CD1c-positive myeloid dendritic cell (primary cell): ENCODE measurements around the gene MYMK.

Source experiments
- DNase-seq: peaks from one replicate; pipeline ENCODE4 v3.0.0-alpha.2; 2016; ENCODE audit errors: extremely low spot score

MYMK gene

GRCh38 chr9:133558191-133559126, 33.7 kb upstream of the MYMK start:
- peak; percentile 82 for DNase-seq

DNA sequence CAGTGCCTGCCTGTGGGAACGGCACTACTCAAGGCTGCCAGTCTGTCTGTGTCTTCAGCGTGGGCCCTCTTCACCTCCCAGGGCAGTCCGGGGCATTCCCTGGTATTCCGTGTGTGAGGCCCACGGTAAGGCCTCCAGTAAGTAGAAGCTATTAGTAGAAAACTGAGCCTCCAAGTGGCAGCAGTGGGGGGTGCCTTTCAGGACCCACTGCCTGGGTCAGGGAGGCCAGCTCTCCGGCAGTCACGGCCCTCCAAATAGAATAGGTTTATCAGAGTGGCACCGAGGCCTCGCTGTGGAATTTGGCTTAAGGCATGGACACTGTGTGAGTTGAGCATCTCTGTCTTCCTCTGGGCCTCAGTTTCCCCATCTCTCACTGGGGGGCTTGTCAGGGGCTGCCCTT, 32.8 kb upstream of the MYMK start:
- DNase-seq = no peak

DNA sequence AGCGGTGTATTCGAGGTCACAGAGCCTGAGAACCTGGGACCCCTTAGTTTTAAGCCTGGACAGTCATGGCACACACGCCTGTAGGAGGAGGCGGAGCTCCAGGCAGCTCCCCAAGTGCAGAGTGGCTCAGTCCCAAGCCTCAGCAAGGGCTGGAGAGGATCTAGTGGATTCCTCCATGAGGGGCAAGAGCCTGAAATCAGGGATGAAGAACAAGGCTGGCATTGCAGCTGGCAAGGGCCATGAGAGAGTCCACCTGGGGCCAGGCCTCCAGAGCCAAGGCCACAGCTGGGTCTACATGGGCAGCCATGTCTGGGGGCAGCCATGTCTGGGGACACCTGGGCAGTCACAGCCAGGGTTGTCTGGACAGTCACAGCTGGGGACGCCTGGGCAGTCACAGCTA, 31.6 kb upstream of the MYMK start:
- DNase-seq = no peak

GRCh38 chr9:133554729-133555128, 30.0 kb upstream of the MYMK start:
- DNase-seq = no peak

DNA sequence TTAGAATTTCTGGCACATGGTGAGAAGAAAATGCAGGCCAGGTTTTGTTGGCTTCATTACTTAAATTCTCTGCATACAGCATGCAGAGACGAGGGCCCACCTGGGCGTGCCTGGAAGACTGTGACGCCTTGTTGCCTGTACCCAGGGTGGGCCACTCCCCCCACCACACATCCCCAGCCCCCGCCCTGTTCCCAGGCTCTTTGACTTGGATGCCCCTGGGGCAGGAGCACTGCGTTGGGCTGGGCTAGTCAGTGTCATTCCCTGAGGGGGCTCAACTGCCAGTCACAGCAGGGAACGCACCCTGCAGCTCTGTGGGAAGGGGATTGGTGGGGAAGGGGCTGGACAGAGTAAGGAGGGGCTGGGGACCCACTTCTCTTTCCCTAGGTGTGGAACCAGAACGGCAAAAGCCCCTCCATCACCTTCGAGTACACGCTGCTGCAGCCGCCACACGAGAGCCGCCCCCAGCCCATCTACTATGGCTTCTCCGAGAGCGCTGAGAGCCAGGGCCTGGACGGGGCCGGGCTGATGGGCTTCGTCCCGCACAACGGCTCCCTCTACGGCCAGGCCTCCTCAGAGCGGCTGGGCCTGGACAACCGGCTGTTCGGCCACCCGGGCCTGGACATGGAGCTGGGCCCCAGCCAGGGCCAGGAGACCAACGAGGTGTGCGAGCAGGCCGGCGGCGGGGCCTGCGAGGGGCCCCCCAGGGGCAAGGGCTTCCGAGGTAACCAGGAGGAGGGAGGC, 29.4 kb upstream of the MYMK start:
- DNase-seq = no peak

- no peak for DNase-seq
Measured at GRCh38 chr9:133553123-133553522, 28.4 kb upstream of the MYMK start.

DNA sequence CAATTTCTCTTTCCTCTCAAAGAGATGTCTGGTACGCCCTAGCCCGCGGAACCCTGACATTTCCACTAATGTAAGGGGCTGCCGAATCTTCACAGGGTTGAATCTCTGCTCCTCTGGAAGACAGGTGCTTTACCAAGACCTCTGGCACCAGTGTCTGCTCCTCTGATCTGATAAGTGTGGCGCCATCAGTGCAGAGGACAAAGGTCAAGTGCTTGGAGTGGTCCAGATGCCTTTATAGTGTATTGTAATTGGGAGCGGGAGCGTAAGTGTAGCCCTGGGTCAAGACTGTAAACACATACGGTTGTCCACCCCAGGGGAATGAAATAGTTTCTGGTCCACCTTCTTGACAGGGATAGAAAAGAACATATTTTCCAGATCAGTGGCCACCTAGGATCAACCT, 27.5 kb upstream of the MYMK start:
- DNase-seq = no peak

DNA sequence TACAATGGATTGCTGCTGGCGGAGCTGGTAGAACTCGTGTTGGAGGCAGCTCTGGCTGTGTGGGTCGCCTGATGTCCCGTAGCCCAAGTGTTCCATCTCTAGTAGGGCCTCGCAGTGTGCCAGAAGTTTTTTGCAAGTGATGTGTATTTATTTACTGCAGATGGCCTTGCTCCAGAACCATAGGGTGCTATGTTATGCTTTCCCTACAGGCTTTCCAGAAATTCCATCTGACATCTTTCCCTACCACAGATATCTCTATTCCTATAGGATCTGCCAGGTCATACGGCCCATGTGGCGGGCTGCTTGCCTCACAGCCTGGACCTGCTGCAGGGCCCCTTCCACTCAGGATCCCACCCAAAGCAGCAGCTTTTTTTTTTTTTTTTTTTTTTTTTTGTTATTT, 26.7 kb upstream of the MYMK start:
- DNase-seq = no peak

DNA sequence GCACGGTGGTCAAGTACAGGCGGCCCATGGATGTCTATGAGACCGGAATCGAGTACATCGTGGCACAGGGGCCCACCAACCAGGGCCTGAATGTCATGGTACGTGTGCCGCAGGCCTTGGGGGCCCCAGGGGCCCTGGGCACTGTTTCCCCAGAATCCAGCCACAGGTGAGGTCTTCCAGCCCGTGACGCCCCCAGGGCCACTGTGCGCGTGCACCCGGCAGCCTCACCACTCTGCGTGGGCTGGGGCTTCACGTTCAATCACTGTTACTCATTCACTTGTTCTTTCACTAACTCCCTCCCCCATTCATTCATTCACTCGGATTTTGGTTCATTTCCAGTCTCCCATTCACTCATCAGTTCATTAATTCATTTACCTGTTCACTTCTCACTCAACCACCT, 22.4 kb upstream of the MYMK start:
- no peak for DNase-seq

- DNase-seq = no peak
Measured at GRCh38 chr9:133546287-133546680, 21.5 kb upstream of the MYMK start.

DNA sequence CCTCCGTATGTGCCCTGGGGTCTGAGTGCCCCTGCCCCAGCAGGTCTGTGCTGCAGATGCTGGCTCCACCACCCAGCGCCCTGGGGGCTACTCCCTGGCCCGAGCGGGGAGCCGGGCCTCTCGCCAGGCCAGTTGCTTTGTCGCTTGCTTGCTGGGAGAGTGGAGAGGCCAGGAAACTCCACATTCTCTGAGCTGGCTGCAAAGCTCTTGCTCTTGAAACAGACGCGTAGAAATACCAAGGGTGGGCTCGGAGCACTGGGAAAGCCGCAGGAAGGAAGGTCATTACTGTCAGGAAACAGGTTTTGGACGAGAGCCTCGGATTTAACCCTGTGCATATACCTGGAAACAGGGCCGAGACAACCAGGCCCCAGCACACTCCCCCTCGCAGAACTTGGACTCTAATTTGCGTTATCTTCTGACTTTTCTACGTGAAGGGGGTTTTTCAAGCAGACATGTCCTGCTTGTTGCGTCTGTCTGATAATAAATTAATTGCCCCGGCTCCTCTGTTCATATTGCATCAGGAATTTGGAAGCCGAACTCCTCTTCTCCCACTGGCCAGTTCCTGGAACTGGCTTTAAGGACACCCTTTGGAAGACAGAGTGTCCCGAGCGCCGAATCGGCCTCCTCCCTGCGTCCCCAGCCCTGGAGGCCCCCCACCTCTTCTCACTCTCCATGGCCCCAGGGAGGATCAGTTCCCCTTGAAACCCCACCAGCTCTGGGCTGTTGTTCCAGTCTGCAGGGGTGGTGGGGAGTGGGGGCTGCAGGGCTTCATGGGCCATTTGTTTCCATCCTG, 20.9 kb upstream of the MYMK start:
- no peak for DNase-seq

DNA sequence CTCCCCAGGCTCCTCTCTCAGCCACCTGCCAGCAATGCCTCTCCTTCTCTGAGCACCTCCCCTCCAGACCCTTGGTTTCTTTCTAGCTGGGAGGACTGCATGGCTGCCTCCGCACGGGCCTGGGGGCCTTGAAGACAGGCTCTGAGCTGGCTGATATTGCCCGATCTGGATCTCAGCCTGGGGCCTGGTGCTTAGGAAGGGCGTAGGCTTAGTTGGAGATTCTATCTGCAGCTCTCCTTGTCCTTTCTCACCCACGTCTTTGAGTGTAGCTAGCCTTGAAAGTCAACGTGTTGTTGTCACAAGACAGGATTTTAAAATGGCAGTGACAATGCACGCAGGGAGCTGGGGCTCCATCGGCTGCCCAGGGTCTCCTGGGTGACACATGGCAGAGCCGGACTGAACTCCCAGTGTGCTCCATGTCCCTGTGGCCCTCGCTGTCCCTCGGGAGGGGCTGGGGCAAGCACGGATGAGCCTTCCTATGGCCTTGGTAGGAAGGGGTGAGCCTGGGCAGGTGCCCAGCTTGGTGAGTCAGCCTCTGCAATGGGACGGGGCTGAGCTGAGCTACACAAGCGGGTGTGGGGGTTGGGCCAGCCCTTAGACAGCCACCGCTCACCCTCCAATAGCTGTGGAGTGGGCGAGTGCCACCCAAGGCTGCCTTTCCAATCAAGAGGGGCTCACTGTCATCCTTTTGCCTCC, 19.2 kb upstream of the MYMK start:
- DNase-seq = no peak

DNA sequence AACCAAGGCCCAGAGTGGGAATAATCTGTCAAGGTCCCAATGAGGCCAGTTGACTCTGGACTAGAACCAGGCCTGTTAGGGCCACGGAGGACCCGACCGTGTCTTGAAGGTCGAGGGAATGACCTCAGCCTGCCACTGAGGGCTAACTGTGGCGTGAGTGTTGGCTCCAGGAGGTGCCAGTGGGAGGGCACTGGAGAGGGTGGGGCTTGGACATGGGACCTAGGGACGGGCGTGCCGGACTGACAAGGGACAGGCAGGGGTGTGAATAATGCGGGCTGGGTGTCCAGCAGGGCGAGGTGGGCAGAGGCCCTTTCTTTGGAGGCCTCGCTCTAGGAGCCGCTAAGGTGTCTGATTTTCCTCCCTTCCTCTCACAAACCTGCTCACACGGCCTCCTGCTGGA, 17.2 kb upstream of the MYMK start:
- DNase-seq = no peak

- no peak for DNase-seq
Measured at GRCh38 chr9:133540698-133541025, 15.9 kb upstream of the MYMK start.

- DNase-seq = peak; percentile 59
Measured at GRCh38 chr9:133539991-133540697, 15.4 kb upstream of the MYMK start.

GRCh38 chr9:133538851-133539833, 14.4 kb upstream of the MYMK start:
- peak; percentile 59 for DNase-seq

GRCh38 chr9:133538176-133538575, 13.4 kb upstream of the MYMK start:
- no peak for DNase-seq

DNA sequence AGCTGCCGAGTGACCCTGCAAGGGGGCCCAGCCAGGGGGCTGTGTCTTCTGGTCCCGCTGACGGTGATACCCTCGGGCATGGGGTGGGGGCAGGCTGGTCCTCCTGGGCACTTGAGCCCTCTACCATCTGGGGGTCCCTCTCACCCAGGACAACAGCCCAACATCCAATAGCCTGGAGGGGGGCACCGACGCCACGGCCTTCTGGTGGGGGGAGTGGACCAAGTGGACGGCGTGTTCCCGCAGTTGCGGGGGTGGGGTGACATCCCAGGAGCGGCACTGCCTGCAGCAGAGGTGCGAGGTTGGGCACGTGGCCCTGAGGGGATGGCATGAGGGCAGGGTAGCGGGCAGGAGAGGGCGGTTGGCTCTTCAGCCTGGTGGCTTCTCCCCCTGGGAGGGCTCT, 12.5 kb upstream of the MYMK start:
- no peak for DNase-seq

DNA sequence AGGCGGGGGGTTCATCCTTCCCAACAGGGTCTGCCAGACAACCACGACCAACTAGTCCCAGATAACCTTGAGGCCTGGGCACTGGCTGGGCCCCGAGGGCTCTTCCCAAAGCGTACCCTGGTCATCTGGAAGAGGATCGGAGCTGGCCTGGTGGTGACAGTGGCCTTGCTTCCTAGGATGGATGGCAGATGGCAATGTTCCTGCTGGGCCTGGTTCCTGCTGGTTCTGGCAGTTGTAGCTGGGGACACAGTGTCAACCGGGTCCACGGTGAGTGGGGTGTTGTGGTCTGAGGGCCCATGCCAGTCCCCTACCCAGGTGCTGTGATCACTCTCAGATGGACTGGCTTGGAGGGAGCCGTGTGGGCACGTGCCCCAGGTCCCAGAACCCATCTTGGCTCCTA, 11.8 kb upstream of the MYMK start:
- DNase-seq = no peak

GRCh38 chr9:133536080-133536479, 11.3 kb upstream of the MYMK start:
- no peak for DNase-seq
